B cell (primary cell): ENCODE measurements around the gene NELL1. TPM values are rescaled to one million over a fixed set of nuclear protein-coding genes. Genes with fewer than 3 reads are reported as not detected.

Experiments used
- ATAC-seq: fragments of 200-7000 bp; cut with Tn5 transposase; one replicate; pipeline ENCODE4 v1.10.0; 2021; ENCODE audit warnings: low read depth, mild to moderate bottlenecking, moderate number of reproducible peaks, moderate library complexity
- CTCF ChIA-PET: fragments of 350-600 bp; sonication (Branson Sonifier 250); formaldehyde crosslinking; loops from one replicate; lab custom pipeline; 2021; ENCODE audit warnings: antibody characterized with exemption, inconsistent platforms; lab: Charles Lee
- POLR2A ChIA-PET: fragments of 350-600 bp; sonication (Branson Sonifier 250); formaldehyde crosslinking; loops from one replicate; lab custom pipeline; 2021; ENCODE audit warnings: antibody characterized with exemption; lab: Charles Lee
- DNase-seq: peaks from one replicate; pipeline ENCODE4 v3.0.0; 2013
- H2AFZ ChIP-seq: 2 replicates; pipeline ENCODE4 v1.6.1; 2012; ENCODE audit warnings: mild to moderate bottlenecking, low read depth, low read length; ENCODE audit not compliant: insufficient read depth, poor library complexity, severe bottlenecking
- H3K27ac ChIP-seq, 2 donors: 1 replicate in 1 of 2; 2 replicates in 1 of 2; pipeline ENCODE4 v1.5.1; 2012 to 2013; ENCODE audit warnings: low read length in 2 of 2, mild to moderate bottlenecking in 2 of 2, moderate library complexity in 1 of 2
- H3K27me3 ChIP-seq, 4 experiments: fragments of 200-600 bp in 1 of 4; sonication (generic) in 1 of 4; replicated peaks in 1 of 4; 1 replicate in 2 of 4; 2 replicates in 2 of 4; pipeline versions ENCODE4 v1.6.1 to v1.7.0; 2013 to 2016; ENCODE audit warnings: low read length in 3 of 4, mild to moderate bottlenecking in 2 of 4, mixed read lengths in 1 of 4, moderate library complexity in 1 of 4; ENCODE audit not compliant: insufficient read depth in 4 of 4, control insufficient read depth in 3 of 4; ENCODE audit errors: control extremely low read depth in 1 of 4
- H3K36me3 ChIP-seq, 2 experiments: replicated peaks in 1 of 2; 1 replicate in 1 of 2; 2 replicates in 1 of 2; pipeline versions ENCODE4 v1.6.1 to v1.7.1; 2013; ENCODE audit warnings: low read length in 1 of 2; ENCODE audit not compliant: insufficient read depth in 2 of 2, control insufficient read depth in 1 of 2; ENCODE audit errors: control extremely low read depth in 1 of 2, extremely low read depth in 1 of 2
- H3K4me1 ChIP-seq, 2 donors: fragments of 200-600 bp in 1 of 2; sonication (generic) in 1 of 2; 1 replicate in 1 of 2; 2 replicates in 1 of 2; pipeline versions ENCODE4 v1.5.1 to v1.6.1; 2013 to 2017; ENCODE audit warnings: low read length in 2 of 2; ENCODE audit not compliant: control insufficient read depth in 2 of 2, insufficient read depth in 2 of 2
- H3K4me2 ChIP-seq: replicated peaks from 2 replicates; pipeline ENCODE3; 2012; ENCODE audit warnings: mild to moderate bottlenecking, low read depth, low read length; ENCODE audit not compliant: poor library complexity, severe bottlenecking
- H3K4me3 ChIP-seq, 5 experiments: fragments of 200-600 bp in 1 of 5; sonication (generic) in 1 of 5; 1 replicate in 3 of 5; 2 replicates in 2 of 5; pipeline versions ENCODE4 v1.5.1 to v1.7.0; 2011 to 2016; ENCODE audit warnings: low read length in 4 of 5, mild to moderate bottlenecking in 4 of 5, low read depth in 2 of 5, control low read depth in 1 of 5, moderate library complexity in 1 of 5; ENCODE audit not compliant: insufficient read depth in 1 of 5; ENCODE audit errors: control extremely low read depth in 1 of 5, extremely low read depth in 1 of 5
- H3K79me2 ChIP-seq: fragments of 200-600 bp; sonication (generic); one replicate; pipeline ENCODE4 v1.6.0; 2016; ENCODE audit warnings: low read length; ENCODE audit not compliant: control insufficient read depth, insufficient read depth
- H3K9ac ChIP-seq: fragments of 200-600 bp; sonication (generic); 2 replicates; pipeline ENCODE4 v1.6.1; 2017; ENCODE audit warnings: mild to moderate bottlenecking, low read length, moderate library complexity
- H3K9me3 ChIP-seq, 3 donors: one replicate each; pipeline versions ENCODE4 v1.6.1 to v1.7.1; 2013; ENCODE audit warnings: low read length in 2 of 3; ENCODE audit not compliant: control insufficient read depth in 2 of 3, insufficient read depth in 1 of 3; ENCODE audit errors: control extremely low read depth in 1 of 3
- H4K20me1 ChIP-seq: 2 replicates; pipeline ENCODE4 v1.6.0; 2012; ENCODE audit warnings: mild to moderate bottlenecking, low read length; ENCODE audit not compliant: insufficient read depth, control insufficient read depth, poor library complexity, severe bottlenecking
- H3K27ac Mint-ChIP-seq: one replicate; pipeline ENCODE4 v1.8.0; 2021; ENCODE audit warnings: mixed read lengths
- H3K27me3 Mint-ChIP-seq: one replicate; pipeline ENCODE4 v1.8.0; 2021; ENCODE audit warnings: mixed read lengths
- H3K4me1 Mint-ChIP-seq: one replicate; pipeline ENCODE4 v1.8.0; 2021; ENCODE audit warnings: mixed read lengths
- H3K4me3 Mint-ChIP-seq: one replicate; pipeline ENCODE4 v1.8.0; 2021; ENCODE audit warnings: mixed read lengths
- H3K9me3 Mint-ChIP-seq: one replicate; pipeline ENCODE4 v1.8.0; 2022; ENCODE audit warnings: mixed read lengths; ENCODE audit not compliant: insufficient read depth
- CTCF ChIP-seq: fragments of 200-600 bp; IDR thresholded peaks from one replicate; pipeline ENCODE4 v1.8.0; 2022; ENCODE audit warnings: antibody characterized with exemption, mild to moderate bottlenecking
- EZH2 ChIP-seq: IDR thresholded peaks from 2 replicates; pipeline ENCODE4 v1.6.1; 2012; ENCODE audit warnings: borderline replicate concordance, low read depth, mild to moderate bottlenecking, moderate library complexity, low read length; ENCODE audit not compliant: insufficient read depth, poor library complexity, severe bottlenecking
- WGBS: methylation state at CpG from one replicate; pipeline ENCODE4 v1.1.5; 2013; ENCODE audit warnings: missing lambda C conversion rate; ENCODE audit not compliant: insufficient coverage; 5-methylcytosine and 5-hydroxymethylcytosine counted together
- intact Hi-C: fragments of 100-400 bp; cut with micrococcal nuclease; formaldehyde crosslinking; loops from one replicate; pipeline ENCODE4 v1.10.0; 2022
- polyA plus RNA-seq: library from polyadenylated mRNA; depleted of rRNA; stranded (reverse); fragments of >200 nt; gene quantifications from 2 replicates; pipeline ENCODE4 v1.2.3, GENCODE V29; 2012
- total RNA-seq, 2 donors: library from RNA; stranded (reverse); fragments of 120-200 nt in 1 of 2; gene quantifications; 1 replicate in 1 of 2; 2 replicates in 1 of 2; pipeline versions ENCODE4 v1.2.3 to v1.2.4, GENCODE V29; 2013 to 2022

NELL1 gene
- total and polyA plus RNA-seq, 2 donors (not counting 1 experiment from before 2014, with no cell fraction given), result not detected

DNA sequence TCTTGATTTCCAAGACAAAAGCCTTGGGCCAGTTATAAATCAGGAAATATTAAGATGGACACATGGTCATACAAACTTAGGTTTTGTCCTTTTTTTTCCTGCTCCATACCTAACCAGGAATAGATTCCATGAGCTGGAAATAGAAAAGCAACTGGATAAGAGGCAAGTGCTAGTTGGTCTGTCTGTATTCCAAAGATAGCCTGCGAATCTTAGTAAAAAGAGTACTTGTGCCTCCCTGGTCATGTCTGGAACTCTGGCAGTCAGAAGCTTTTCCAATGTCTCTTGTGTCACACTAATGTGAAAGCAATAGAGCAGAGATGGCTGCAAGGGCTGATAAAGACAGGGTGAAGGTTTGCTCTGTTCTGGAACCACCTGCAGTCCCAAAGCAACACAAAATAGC, 933.3 kb downstream of the NELL1 start:
- POLR2A ChIA-PET, result no interaction called here
- H3K27me3 ChIP-seq, result no peaks in the 10 kb centered on the region
- H3K4me2 ChIP-seq, result no peak overlapping the region
- H3K36me3 ChIP-seq, result no peaks in the 10 kb centered on the region
- Mint-ChIP-seq H3K9me3 (no peaks in the 10 kb centered on the region), H3K4me1 (no peaks in the 10 kb centered on the region), H3K4me3 (no peak overlapping the region), H3K27ac (no peak overlapping the region), H3K27me3 (no peaks in the 10 kb centered on the region)
- H3K27ac ChIP-seq, result no peak overlapping the region
- TF ChIP-seq CTCF, result no peak
- no peak for TF ChIP-seq EZH2
- no peak overlapping the region for H3K4me3 ChIP-seq
- no peak for ATAC-seq
- no peak overlapping the region for H2AFZ ChIP-seq
- no peaks in the 10 kb centered on the region for H3K79me2 ChIP-seq
- H3K9me3 ChIP-seq, result no peaks in the 10 kb centered on the region
- 100% methylated on average over 1 of the region's 1 CpG for WGBS
- no peak overlapping the region for H3K9ac ChIP-seq
- CTCF ChIA-PET, result no interaction called here
- intact Hi-C loops, result no loop called here
- H4K20me1 ChIP-seq, result no peaks in the 10 kb centered on the region
- no peaks in the 10 kb centered on the region for H3K4me1 ChIP-seq
- DNase-seq, result no peak

DNA sequence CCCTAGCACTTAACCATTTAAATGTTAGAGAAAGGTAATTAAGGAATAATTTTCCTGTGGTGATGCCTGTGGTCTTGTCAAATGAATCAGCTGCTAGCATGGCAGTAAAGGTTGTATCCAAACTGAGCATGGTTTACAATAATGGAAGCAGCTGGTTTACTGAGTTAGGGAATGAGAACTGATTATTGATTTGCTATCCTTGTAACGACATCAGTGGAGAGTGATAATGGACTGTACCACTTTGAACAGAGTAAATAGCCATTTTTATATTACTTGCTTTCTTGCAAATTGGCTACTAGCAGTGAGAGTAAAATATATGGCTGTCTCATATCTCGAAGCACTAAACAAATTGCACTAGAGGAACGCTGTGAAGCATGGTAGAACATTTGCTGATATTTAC, 934.5 kb downstream of the NELL1 start:
- Histone ChIP-seq H3K27me3 (no peaks in the 10 kb centered on the region), H3K4me3 (no peak overlapping the region), H3K9me3 (no peaks in the 10 kb centered on the region), H3K4me1 (no peaks in the 10 kb centered on the region), H2AFZ (no peak overlapping the region), H4K20me1 (no peaks in the 10 kb centered on the region), H3K36me3 (no peaks in the 10 kb centered on the region), H3K4me2 (no peak overlapping the region), H3K27ac (no peak overlapping the region), H3K9ac (no peak overlapping the region), H3K79me2 (no peaks in the 10 kb centered on the region)
- WGBS, result no CpG with 5 or more reads among the region's 3 CpGs
- H3K27ac Mint-ChIP-seq, result no peak overlapping the region
- TF ChIP-seq CTCF (no peak), EZH2 (no peak)
- ChIA-PET POLR2A (no interaction called here), CTCF (no interaction called here)
- no peak for DNase-seq
- no peaks in the 10 kb centered on the region for H3K27me3 Mint-ChIP-seq
- no peaks in the 10 kb centered on the region for H3K9me3 Mint-ChIP-seq
- no peaks in the 10 kb centered on the region for H3K4me1 Mint-ChIP-seq
- ATAC-seq, result no peak
- no peak overlapping the region for H3K4me3 Mint-ChIP-seq
- intact Hi-C loops, result no loop called here
